NCI-H748 (cell line): ENCODE data around the gene ACVR1.

Experiments
- DNase-seq: peaks from one replicate; lab custom pipeline; 2025; ENCODE audit not compliant: unreplicated experiment; lab: John Stamatoyannopoulos, UW

ACVR1 gene

DNA sequence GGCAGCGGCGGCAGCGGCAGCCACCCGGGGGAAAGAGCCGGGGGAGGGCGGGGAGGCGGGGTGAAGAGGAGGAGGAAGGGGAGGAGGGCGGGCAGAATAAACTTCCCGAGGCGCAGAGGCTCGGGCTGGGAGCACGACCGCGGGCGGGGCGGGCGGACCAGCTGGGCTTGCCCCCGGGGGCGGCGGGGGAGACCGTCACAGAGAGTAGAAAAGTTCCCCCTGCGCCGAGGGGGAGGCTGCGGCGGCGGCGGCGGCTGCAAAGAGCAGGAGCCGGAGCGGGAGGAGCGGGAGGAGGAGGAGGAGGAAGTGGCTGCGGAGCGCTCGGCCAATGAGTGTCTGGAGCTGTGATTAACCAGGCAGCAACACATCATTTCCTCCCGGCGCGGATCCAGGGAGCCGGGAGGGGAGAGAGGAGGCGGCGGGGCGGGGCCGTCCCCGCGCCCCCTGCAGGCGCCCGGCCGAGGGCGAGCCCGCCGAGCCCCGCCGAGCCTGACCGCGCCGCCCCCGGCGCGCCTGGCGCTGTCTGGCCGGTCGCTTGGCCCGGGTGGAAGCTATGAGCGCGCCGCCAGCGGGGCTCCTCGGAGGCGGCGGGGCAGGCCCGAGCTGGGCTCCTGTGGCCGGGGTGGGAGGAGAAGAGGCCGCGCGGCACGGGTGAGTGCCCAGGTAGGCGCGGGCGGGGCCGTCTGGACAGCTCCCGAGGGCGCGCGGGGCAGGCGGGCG, at the start of gene ACVR1:
Gene ACVR1 (minus strand): TSS at position 265 of the 720 bp plus-strand sequence. CDS start 76,837 bp downstream, outside the sequence.
- DNase-seq, result peak; percentile 97

DNA sequence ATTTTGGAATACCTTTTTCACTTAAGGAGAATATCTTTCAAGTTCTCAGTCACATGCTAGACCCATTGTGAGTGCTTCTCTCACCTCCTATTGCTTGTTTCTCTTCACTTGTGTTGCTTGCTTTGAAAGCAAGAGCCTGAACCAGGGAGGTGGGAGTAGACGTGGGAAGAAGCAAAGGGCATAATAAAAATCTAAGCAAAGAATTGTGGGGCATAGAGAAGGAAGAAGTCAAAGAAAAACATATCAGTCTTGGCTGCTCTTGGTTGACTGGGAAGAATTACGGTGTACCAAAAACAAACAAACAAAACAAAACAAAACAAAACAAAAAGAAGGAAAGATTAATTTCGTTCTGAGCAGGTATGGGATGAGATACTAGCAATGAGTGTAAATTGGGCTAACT, 48.9 kb upstream of the ACVR1 start:
- DNase-seq, result no peak

DNA sequence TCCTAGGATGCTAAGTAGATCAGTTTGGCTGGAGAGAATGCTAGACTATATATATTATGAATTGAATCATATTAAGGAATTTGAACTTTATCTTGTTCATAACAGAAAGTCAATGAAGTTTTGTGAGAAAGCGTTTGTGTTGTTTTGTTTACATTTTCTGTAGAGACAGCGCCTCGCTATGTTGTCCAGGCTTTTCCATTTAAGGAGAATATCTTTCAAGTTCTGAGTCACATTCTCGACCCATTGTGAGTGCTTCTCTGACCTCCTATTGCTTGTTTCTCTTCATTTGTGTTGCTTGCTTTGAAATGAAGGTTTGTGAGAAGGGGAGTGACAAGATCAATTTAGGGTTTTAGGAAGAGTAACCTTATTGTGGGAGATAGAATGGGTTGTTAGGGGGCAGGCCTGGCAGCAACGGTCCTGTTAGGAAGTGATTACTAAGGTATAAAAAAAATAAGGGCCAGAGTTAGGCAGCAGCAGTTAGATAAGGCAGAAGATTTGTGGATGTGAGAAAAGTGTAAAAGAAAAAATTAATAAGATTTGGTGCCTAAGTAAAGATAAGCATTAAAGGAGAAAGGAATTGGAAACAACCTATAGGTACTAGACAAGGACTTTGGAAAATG, 47.6 kb upstream of the ACVR1 start:
- DNase-seq, result no peak

DNA sequence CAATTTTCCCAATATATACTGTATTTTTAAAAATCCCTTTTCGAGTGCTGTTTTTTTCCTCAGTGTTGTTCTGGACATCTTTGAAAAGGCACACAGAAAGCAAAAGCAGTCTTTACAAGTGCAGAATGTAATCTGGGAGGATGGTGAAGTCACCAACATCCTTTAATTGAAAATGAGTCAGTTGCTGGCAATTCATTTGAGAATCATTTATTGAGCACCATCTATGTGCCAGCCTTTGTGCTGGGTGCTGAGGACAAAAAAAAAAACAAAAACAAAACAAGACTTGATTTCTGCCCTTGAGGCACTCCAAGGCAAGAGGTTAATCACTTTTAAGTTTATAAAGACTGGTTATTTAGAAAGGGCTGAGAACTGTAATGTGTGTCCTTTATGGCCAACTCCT, 46.7 kb upstream of the ACVR1 start:
- no peak for DNase-seq

DNA sequence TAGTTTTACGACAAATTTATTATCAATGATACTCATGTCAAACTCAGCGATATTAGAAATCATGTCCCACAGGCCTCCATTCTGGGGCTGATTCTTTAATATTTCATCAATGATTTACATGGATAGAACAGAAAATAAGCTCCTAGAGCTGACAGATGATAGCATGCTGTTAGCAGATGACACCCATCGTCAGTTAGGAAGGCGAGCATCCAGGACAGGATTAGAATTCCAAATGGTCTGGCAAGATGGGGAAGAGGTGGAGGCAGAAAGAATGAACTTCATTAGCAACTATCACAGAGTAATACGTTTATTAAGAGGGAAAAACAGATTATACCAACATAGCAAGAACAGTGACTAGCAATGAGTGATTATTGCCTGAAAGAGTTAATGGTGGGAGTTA, 46.2 kb upstream of the ACVR1 start:
- no peak for DNase-seq

DNA sequence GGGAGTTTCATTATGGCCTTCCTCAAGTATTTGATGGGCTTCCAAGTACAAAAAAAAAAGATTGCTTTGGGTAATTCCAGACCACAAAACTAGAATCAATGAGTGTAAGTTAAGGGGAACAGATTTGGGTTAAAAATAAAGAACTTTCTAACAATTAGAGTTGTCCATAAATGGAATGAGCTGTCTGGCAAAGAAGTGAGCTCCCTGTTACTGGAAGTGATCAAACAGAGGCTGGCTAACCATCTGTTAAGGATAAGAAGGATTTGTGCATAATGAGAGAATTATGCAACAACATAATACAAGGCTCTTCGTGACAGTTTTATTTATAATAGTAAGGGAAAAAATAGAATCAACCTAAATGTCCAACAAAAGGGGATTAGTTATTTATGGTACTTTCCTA, 44.6 kb upstream of the ACVR1 start:
- no peak for DNase-seq

DNA sequence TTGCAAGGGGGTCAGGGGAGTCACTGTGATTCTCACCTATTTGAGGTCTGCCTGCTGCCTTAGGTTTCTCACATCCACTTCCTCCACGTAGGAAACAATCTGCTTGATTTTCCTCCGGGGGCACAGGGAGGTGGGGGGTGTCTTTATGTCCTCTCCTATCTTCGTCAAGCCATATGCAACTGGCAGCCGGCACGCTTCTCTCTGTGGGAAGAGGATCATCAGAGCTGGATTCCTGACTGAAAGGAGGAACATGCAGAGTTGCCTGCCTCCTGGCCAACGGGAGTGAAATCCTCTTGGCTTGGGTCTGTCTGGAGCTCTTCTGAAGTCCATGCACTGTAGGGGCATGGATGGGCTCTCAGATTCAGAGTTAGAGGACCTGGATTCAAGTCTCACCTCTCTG, 43.1 kb upstream of the ACVR1 start:
- no peak for DNase-seq

DNA sequence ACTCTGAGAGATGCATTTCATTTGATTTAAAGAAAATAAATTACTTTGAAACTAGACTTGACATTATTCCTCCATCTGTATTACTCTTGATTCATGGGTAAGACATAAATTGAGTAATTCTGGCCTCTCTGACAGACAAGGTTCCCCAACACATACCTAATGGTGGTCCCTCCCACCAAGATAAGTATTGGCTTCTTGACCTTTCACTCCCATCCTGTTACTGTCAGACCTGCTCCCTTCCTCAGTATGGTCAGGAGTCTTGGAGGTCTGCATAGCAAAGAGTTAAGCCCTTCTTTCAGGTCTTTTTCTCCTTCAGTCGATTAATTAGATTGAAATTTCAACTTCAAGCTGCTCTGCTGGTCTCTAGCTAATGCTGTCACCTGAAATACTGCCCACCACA, 42.2 kb upstream of the ACVR1 start:
- DNase-seq, result no peak

DNA sequence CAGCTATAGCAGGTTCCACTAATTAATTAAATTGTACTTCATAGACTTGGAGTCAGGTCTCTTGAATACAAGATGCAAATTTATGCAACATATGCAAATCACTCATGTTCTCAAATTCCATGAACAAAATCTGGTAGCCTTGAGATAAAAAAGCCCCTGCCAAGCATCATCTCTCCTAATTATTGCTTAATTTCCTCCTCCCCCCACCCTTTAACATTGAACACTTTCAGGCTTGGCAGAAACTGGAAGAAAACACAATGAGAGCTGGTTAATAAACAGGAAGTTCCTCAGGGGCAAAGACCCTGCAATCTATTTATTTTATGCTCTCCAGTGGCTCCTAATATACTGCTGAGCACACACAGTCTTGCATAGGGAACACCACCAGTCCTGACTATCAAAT, 35.6 kb upstream of the ACVR1 start:
- DNase-seq, result peak; percentile 75

DNA sequence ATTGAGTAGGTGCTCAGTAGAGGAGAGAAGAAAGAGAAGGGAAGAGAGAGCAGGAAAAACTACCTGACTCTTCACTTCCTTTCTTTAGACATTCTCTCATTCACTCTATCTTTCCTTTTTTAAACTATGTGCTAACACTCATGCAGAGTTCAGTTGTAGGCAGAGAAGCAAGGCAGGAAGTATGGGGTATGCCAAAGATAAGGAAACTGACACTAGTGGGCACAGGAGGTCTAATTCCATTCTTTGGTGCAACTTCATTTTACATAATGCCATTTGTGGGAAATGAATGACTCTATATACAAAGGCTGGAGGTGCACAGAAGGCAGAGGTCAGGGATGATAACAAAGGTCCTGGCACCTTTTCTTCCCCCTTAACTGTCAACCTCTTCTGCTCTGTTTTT, 35.1 kb upstream of the ACVR1 start:
- DNase-seq, result no peak

DNA sequence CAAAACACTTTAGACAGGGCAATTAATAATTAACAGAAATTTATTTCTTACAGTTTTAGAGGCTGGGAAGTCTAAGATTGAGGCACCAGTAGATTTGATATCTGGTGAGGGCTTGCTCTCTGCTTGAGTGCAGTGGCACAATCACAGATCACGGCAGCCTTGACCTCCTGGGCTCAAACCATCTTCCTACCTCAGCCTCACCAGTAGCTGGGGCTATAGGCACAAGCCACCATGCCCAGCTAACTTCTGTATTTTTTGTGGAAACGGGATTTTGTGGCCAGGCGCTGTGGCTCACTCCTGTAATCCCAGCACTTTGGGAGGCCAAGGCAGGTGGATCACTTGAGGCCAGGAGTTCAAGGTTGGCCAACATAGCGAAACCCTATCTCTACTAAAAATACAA, 29.0 kb upstream of the ACVR1 start:
- no peak for DNase-seq

DNA sequence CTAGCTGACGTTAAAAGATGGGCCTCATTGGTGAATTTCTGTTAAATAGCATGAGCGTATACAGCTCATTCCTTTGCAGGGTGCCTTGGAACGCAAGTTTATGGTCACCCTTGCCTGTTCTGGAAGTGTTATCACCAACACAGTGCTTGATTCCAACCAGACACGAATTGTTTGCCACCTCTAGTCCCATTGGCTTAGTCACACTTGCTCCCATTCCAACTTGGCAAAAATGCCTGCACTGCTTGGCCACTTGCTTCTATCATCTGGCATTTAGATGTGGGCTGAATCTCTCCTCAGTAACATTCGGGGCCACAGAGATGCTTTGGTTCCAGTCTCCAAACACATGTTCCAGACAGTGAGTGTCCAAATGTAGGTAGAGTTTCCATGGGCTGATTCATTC, 27.5 kb upstream of the ACVR1 start:
- no peak for DNase-seq

DNA sequence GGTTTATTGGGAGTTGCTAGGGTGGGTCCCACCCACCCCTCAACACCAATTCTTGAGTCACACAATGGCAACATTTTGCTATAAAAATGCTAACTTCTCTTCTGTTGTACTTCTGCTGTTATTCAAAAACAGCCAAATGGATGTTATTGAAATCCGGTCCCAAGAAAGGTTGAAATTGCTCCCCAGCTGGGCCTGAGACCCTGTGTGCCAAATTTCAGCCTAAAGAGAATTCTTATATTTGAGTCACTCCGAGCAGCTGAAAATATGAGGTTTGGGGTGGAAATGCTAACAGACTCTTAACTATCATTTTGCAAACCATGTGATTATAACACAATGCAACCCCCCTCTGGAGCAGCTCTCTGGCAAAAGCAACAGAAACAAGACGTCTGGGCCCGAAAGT, 27.0 kb upstream of the ACVR1 start:
- DNase-seq, result no peak

DNA sequence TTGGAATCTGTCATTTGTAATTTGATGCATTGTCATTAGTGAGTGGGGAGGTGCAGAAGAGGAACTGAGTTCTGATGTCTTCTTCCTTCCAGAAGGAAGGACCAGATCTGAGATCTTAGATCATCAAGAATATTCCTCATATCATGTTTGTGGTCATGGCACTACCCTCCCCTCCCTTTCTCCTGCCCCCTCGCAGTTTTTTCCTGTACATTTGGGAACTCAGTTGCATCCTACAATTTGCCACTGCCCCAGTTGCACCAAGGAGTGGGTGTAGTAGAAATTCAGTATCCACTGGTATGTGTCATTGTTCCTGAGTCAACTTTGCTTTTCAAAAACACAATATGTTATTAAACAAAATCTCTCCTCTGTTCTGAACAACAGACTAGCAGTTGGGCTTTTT, 26.6 kb upstream of the ACVR1 start:
- DNase-seq, result no peak

DNA sequence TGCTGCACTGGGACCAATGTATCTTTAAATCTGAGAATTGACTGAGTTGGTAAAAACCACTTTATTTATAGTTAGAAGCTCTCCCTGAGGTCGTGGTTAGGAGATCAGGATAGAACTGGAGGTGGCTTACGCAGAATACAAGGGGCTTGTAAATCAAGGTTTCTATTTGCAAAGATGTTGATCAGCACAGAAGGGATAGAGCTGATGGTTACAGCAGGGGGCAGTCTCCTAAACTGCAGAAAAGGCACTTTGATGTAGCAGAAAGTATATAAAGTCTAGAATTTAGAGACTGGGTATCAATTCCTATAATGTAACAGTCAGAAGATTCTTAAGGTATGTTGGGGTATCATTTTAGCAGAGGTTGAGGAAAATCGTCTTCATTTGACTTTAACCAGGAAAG, 25.2 kb upstream of the ACVR1 start:
- peak; percentile 11 for DNase-seq

DNA sequence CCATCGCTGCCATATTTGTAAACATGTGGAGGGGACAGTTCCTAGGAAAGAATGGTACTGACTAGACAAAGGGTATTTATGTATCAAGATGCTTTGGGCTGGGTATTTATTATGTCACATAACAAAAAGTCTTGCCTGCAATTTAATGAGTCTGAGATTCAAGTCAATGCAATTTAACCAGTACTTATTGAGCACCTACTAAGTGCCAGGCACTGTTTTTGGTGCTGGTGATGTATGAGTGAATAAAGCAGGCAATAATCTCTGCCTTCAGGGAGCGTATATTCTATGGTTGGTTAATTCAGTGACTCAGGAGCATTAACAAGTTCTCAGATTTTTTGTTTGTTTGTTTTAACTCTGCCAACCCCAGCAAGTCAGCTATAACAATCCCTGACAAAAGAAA, 24.6 kb upstream of the ACVR1 start:
- DNase-seq, result no peak

DNA sequence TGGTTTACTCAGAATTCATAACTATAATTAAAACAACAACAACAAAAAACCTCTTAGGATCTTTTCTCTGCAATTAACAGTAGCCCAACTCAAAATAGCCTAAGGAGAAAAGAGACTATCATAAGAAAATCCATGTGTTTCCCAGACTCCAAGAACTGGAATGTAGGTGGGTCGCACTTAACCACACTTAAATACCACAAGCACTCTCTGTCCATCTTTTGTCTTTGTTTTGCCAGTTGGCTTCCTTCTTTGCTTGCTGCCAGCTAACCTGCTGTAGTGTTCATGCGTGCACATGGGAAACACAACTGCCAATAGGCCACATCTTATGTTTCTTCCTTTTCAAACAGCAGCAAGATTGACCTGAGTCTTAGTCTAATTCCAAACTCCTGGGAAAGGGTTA, 24.1 kb upstream of the ACVR1 start:
- DNase-seq, result no peak

DNA sequence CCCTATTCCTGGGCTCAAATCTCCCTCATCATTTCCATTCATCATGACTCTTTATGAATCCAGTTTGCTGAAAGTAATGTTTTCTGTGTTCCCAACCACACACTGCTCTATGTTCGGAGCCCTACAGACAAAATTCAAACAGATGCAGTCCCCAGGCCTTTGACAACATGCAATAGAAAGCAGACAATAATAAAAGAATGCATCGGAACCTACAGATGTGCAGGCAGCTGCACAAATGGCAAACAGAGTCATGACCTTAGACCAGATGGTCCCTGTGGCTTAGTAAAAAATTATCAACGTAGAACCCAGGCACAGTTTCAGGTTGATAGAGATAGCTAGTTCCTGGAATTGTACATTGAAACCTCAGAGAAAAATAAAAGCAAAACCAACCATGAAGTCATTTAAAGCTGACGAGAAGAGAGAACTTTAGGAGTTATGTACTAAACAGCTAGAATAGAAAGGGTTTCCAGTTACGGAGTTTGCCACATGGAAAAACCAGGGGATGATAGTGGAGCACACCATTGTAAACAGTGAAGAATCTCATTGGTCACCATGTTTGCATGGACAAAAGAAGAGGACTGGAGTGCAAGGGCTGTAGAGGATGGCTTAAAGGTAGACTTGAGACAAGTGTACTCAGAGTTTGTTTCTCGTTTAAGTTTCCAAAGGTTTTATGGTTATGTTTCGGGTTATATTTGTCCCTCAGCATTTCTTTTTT, 23.2 kb upstream of the ACVR1 start:
- DNase-seq, result no peak

DNA sequence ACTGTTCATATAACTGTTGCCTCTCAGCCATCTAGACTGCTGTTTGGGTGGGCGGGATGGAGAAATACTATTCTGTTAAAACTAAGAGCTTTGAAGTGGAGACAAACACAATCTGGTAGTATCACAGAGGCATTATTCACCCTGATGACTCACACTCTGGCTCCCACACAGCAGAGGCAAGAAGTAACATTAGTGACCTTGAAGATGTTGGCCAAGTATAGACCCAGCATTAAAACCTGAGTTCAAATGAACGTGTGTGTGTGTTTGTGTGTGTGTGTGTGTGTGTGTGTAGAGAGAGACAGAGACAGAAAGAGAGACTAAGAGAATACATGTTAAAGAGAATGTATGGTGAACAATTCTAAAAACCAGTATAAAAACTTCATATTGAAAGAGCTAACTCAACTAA, 22.5 kb upstream of the ACVR1 start:
- DNase-seq, result no peak

DNA sequence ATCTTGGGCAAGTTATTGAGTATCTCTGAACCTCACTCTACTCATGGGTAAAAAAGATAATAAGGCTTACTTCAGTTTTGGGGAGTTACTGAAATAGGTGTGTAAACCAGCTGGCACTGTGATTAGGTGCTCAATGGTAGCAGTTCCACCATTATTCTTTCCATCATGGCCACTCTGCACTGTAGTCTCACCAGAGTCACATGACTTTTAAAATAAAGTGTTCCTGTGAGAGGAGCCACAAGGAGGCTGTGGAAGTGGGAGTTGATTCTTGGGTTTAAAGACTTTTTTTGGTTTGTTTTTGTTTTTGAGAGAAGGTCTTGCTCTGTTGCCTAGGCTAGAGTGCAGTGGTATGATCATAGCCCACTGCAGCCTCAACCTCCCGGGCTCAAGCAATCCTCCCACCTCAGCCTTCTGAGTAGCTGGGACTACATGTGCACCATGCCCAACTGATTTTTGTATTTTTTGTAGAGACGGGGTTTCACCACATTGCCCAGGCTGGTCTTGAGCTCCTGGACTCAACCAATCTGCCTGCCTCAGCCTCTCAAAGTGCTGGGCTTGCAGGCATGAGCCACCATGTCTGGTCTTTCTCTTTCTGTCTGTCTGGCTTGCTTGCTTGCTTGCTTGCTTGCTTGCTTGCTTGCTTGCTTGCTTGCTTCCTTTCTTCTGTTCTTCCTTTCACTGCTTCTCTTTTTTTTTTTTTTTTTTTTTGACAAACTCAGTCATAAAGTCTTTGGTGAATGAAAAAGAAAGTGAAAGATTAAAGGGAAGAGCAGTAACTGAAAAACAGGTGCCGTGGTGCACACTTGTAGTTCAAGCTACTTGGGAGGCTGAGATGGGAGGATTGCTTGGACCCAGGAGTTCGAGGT, 21.2 kb upstream of the ACVR1 start:
- DNase-seq, result no peak

DNA sequence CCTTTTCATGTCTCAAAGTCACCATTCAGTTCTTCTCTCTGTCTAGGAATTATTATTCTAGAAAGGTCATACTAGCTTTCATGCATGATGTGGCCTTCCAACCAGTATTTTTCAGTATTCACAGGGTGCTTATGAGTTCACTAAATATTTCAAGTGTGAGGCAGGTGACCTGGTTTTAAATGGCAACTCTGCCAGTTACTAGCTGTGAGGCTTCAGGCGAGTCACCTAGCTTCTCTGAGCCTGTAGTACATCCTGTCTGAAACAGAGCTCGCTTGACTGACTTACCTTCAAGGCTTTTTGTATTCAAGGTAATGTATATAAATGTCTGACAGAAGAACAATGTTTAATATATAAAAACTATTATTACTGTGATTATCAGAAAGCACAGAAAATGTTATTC, 19.4 kb upstream of the ACVR1 start:
- no peak for DNase-seq
